CD4-positive, alpha-beta T cell (primary cell): ENCODE data around the gene TNRC6A. TPM values are rescaled to one million over a fixed set of nuclear protein-coding genes. Genes with fewer than 3 reads are reported as not detected.

Experiments used
- ATAC-seq: fragments of 200-7000 bp; cut with Tn5 transposase; one replicate; pipeline ENCODE4 v1.10.0; 2022; ENCODE audit warnings: mild to moderate bottlenecking; ENCODE audit not compliant: poor library complexity
- CTCF ChIA-PET: fragments of 350-600 bp; sonication (Branson Sonifier 250); formaldehyde crosslinking; loops from one replicate; lab custom pipeline; 2021; ENCODE audit warnings: antibody characterized with exemption, inconsistent platforms; lab: Charles Lee
- POLR2A ChIA-PET: fragments of 350-600 bp; sonication (Branson Sonifier 250); formaldehyde crosslinking; loops from one replicate; lab custom pipeline; 2021; ENCODE audit warnings: antibody characterized with exemption, inconsistent platforms; lab: Charles Lee
- DNase-seq, 14 experiments: peaks; one replicate each; pipeline ENCODE4 v3.0.0-alpha.2; 2013 to 2020; ENCODE audit warnings: mixed read lengths in 2 of 14
- H3K27ac ChIP-seq, 2 donors: one replicate each; pipeline versions ENCODE4 v1.5.1 to v1.7.0; 2013; ENCODE audit warnings: low read length in 2 of 2, low read depth in 1 of 2, mild to moderate bottlenecking in 1 of 2
- H3K27me3 ChIP-seq, 2 experiments: 1 replicate in 1 of 2; 2 replicates in 1 of 2; pipeline versions ENCODE4 v1.6.1 to v1.7.0; 2013; ENCODE audit warnings: low read length in 2 of 2, control low read depth in 1 of 2, mild to moderate bottlenecking in 1 of 2, moderate library complexity in 1 of 2; ENCODE audit not compliant: insufficient read depth in 2 of 2, control insufficient read depth in 1 of 2
- H3K36me3 ChIP-seq: one replicate; pipeline ENCODE4 v1.6.1; 2013; ENCODE audit warnings: low read length, control low read depth; ENCODE audit not compliant: insufficient read depth
- H3K4me1 ChIP-seq: one replicate; pipeline ENCODE4 v1.6.1; 2013; ENCODE audit warnings: low read length, control low read depth; ENCODE audit not compliant: insufficient read depth
- H3K4me3 ChIP-seq: one replicate; pipeline ENCODE4 v1.5.1; 2013; ENCODE audit warnings: mild to moderate bottlenecking, low read length, moderate library complexity
- H3K9me3 ChIP-seq, 2 experiments: 1 replicate in 1 of 2; 2 replicates in 1 of 2; pipeline versions ENCODE4 v1.6.1 to v1.7.0; 2013; ENCODE audit warnings: low read length in 2 of 2, mild to moderate bottlenecking in 2 of 2, control low read depth in 1 of 2, moderate library complexity in 1 of 2; ENCODE audit not compliant: control insufficient read depth in 1 of 2, insufficient read depth in 1 of 2
- H3K27ac Mint-ChIP-seq: one replicate; pipeline ENCODE4 v1.8.0; 2020; ENCODE audit warnings: mixed read lengths
- H3K27me3 Mint-ChIP-seq: one replicate; pipeline ENCODE4 v1.8.0; 2021; ENCODE audit warnings: mixed read lengths
- H3K36me3 Mint-ChIP-seq: one replicate; pipeline ENCODE4 v1.8.0; 2021; ENCODE audit warnings: low read depth, mixed read lengths
- H3K4me1 Mint-ChIP-seq: one replicate; pipeline ENCODE4 v1.8.0; 2021; ENCODE audit warnings: low read depth, mixed read lengths
- H3K4me3 Mint-ChIP-seq: one replicate; pipeline ENCODE4 v1.8.0; 2020; ENCODE audit warnings: mild to moderate bottlenecking, mixed read lengths
- H3K9me3 Mint-ChIP-seq: one replicate; pipeline ENCODE4 v1.8.0; 2020; ENCODE audit warnings: mixed read lengths
- intact Hi-C, 2 experiments: fragments of 100-400 bp; cut with DNase I in 1 of 2; cut with micrococcal nuclease in 1 of 2; formaldehyde crosslinking; loops; one replicate each; pipeline versions ENCODE4 v1.15.1 to v1.9.0; 2023 to 2025; cut with DNase I, micrococcal nuclease
- total RNA-seq, 174 experiments: library from RNA in 2 of 174; stranded (reverse) in 2 of 174; gene quantifications; one replicate each; pipeline ENCODE4 v1.2.3 and lab custom pipeline; 2021 to 2026
- TF ChIP-seq, protein P1 (sequence below): fragments of 200-600 bp; IDR thresholded peaks from one replicate; pipeline ENCODE4 v1.8.0; 2022; ENCODE audit warnings: antibody characterized with exemption, mild to moderate bottlenecking

The TNRC6A gene
- total RNA-seq, 2 experiments from 2014 or later, result 70.4 to 74.6 TPM

DNA sequence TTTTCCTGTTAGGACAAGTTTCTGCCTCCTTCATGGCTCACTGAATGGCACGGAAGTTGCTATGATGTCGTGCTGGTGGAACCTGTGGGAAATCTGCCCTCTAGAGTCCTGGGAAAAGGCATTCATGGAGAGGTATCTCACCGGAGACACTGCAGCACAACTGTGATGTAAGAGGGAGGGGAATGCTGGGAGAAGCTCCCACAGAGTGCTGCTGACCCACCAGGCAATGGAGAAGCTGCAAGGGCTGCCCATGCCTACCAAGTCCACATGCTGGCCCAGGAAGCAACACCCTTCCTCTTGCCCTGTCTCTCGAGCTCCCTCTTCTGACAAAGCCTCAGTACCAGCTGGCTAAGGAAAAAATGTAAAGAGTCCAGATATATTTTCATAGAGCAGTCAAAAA lies 71.1 kb downstream of the TNRC6A start:
- H3K27ac Mint-ChIP-seq, result peak overlapping the region; percentile 10
- DNase-seq (no peak), ATAC-seq (no peak)
- no peaks in the 10 kb centered on the region for H3K9me3 ChIP-seq
- no peaks in the 10 kb centered on the region for H3K27me3 Mint-ChIP-seq
- intact Hi-C loops, result no loop called here
- no peaks in the 10 kb centered on the region for H3K4me1 Mint-ChIP-seq
- no peak overlapping the region for H3K4me3 ChIP-seq
- H3K36me3 Mint-ChIP-seq, result peaks cover 96% of the 10 kb centered on the region
- no peaks in the 10 kb centered on the region for H3K4me1 ChIP-seq
- POLR2A ChIA-PET, result interaction anchor here (0.6 kb wide), 1 partner anchor 19 kb away, joined by 3 read pairs; no protein-coding TSS in a partner anchor
- no peak overlapping the region for H3K27ac ChIP-seq
- CTCF ChIA-PET, result no interaction called here
- no peak overlapping the region for H3K4me3 Mint-ChIP-seq
- H3K27me3 ChIP-seq, result no peaks in the 10 kb centered on the region
- peaks cover 92% of the 10 kb centered on the region for H3K36me3 ChIP-seq
- TF ChIP-seq, protein P1, sequence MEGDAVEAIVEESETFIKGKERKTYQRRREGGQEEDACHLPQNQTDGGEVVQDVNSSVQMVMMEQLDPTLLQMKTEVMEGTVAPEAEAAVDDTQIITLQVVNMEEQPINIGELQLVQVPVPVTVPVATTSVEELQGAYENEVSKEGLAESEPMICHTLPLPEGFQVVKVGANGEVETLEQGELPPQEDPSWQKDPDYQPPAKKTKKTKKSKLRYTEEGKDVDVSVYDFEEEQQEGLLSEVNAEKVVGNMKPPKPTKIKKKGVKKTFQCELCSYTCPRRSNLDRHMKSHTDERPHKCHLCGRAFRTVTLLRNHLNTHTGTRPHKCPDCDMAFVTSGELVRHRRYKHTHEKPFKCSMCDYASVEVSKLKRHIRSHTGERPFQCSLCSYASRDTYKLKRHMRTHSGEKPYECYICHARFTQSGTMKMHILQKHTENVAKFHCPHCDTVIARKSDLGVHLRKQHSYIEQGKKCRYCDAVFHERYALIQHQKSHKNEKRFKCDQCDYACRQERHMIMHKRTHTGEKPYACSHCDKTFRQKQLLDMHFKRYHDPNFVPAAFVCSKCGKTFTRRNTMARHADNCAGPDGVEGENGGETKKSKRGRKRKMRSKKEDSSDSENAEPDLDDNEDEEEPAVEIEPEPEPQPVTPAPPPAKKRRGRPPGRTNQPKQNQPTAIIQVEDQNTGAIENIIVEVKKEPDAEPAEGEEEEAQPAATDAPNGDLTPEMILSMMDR, result no peak
- H3K9me3 Mint-ChIP-seq, result no peaks in the 10 kb centered on the region

DNA sequence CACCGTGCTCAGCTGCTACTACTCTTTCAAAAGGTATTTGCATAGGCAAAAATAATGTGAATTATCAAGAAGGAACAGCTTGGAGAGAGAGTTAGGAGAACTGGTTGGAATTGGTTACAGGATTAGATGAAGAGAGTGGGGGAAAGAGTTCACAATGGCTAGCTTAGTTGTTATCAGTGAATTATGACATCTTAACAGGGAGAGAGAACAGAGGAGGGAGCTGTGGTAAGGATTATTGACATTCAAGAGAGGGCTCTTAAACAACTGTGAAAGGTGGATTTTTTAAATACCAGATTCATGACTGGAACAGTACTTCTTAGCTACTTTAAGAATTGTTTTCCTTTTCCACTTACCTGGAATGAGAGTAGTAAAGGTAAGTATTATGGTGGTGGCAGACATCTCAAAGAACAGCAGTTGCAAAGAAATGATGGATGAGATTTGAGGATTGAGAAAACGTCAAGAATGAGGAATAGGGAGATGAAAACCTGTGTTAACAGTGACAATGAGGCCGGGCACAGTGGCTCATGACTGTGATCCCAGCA lies 72.4 kb downstream of the TNRC6A start:
- ATAC-seq, result no peak
- H3K9me3 ChIP-seq, result no peaks in the 10 kb centered on the region
- peaks cover 97% of the 10 kb centered on the region for H3K36me3 ChIP-seq
- ChIA-PET CTCF (interaction anchor here (0.7 kb wide), 1 partner anchor 13 kb away, joined by 3 read pairs; no protein-coding TSS in a partner anchor), POLR2A (no interaction called here)
- H3K27me3 ChIP-seq, result no peaks in the 10 kb centered on the region
- no peaks in the 10 kb centered on the region for H3K4me1 ChIP-seq
- intact Hi-C loops, result no loop called here
- TF ChIP-seq, protein P1, result no peak
- DNase-seq, result no peak
- Mint-ChIP-seq H3K4me1 (no peaks in the 10 kb centered on the region), H3K27me3 (no peaks in the 10 kb centered on the region), H3K4me3 (no peak overlapping the region), H3K9me3 (no peaks in the 10 kb centered on the region), H3K36me3 (peaks cover 96% of the 10 kb centered on the region), H3K27ac (no peak overlapping the region)
- H3K4me3 ChIP-seq, result no peak overlapping the region
- no peak overlapping the region for H3K27ac ChIP-seq

DNA sequence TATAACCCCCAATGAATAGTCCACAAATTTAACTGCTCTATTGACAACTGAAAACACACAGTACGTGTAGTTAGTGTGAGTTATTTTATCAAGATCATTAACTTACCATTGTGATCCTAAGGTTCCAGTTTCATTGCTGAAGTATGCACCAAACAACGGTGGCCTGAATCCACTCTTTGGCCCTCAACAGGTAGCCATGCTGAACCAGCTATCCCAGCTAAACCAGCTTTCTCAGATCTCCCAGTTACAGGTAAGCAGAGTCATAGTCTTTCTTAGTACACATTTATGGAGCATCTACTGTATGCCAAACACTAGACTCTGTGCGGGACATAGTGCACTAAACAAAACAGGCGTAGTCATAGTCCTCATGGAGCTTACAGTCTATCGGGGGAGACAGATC lies 76.0 kb downstream of the TNRC6A start:
- CTCF ChIA-PET, result no interaction called here
- POLR2A ChIA-PET, result no interaction called here
- no peaks in the 10 kb centered on the region for H3K9me3 ChIP-seq
- Mint-ChIP-seq H3K4me1 (no peaks in the 10 kb centered on the region), H3K27me3 (no peaks in the 10 kb centered on the region), H3K4me3 (no peak overlapping the region), H3K36me3 (peaks cover 96% of the 10 kb centered on the region), H3K27ac (no peak overlapping the region), H3K9me3 (no peaks in the 10 kb centered on the region)
- TF ChIP-seq, protein P1, result no peak
- intact Hi-C loops, result no loop called here
- no peaks in the 10 kb centered on the region for H3K4me1 ChIP-seq
- H3K27ac ChIP-seq, result no peak overlapping the region
- DNase-seq (no peak), ATAC-seq (no peak)
- H3K36me3 ChIP-seq, result peaks cover 97% of the 10 kb centered on the region
- H3K4me3 ChIP-seq, result no peak overlapping the region
- no peaks in the 10 kb centered on the region for H3K27me3 ChIP-seq
